PC-3 (cell line): ENCODE results near the gene ITGA3. TPM values are rescaled to one million over a fixed set of nuclear protein-coding genes. Genes with fewer than 3 reads are reported as not detected.

ENCODE experiments used
- ATAC-seq: fragments of 200-7000 bp; cut with Tn5 transposase; 2 replicates; pipeline ENCODE4 v1.9.1; 2020; ENCODE audit warnings: mild to moderate bottlenecking, moderate library complexity
- BruUV-seq: library from RNA; stranded (reverse); fragments of 400-500 nt; replicated peaks from 2 replicates; lab custom pipeline; 2021; lab: Mats Ljungman, UMichigan
- CTCF ChIA-PET: fragments of 300-600 bp; sonication (Branson Sonifier 250); formaldehyde crosslinking; loops from one replicate; lab custom pipeline; 2022; ENCODE audit warnings: antibody characterized with exemption; lab: Charles Lee
- POLR2A ChIA-PET: fragments of 300-600 bp; sonication (Branson Sonifier 250); formaldehyde crosslinking; loops from one replicate; lab custom pipeline; 2022; ENCODE audit warnings: antibody characterized with exemption; ENCODE audit not compliant: unreplicated experiment; lab: Charles Lee
- DNase-seq: peaks from one replicate; pipeline ENCODE4 v3.0.0-alpha.2; 2015
- H2AFZ ChIP-seq: fragments of 300-600 bp; sonication (generic); 2 replicates; pipeline ENCODE4 v1.6.0; 2016; ENCODE audit warnings: antibody characterized with exemption, low read length
- H3F3A ChIP-seq: fragments of 300-600 bp; sonication (generic); one replicate; pipeline ENCODE4 v1.6.0; 2017; ENCODE audit warnings: antibody characterized with exemption, low read length, control low read depth, mild to moderate bottlenecking; ENCODE audit not compliant: unreplicated experiment
- H3K27ac ChIP-seq: fragments of 300-600 bp; sonication (generic); 2 replicates; pipeline ENCODE4 v1.5.1; 2016; ENCODE audit warnings: mild to moderate bottlenecking, low read length
- H3K27me3 ChIP-seq: fragments of 300-600 bp; sonication (generic); 2 replicates; pipeline ENCODE4 v1.6.1; 2016; ENCODE audit warnings: low read length, mixed read lengths
- H3K36me3 ChIP-seq: fragments of 300-600 bp; sonication (generic); 2 replicates; pipeline ENCODE4 v1.6.1; 2016; ENCODE audit warnings: low read depth, mixed run types, low read length, mixed read lengths
- H3K4me1 ChIP-seq: fragments of 300-600 bp; sonication (generic); 2 replicates; pipeline ENCODE4 v1.5.1; 2016; ENCODE audit warnings: low read length; ENCODE audit not compliant: insufficient read depth
- H3K4me2 ChIP-seq: fragments of 300-600 bp; sonication (generic); 2 replicates; pipeline ENCODE4 v1.6.0; 2016; ENCODE audit warnings: low read length
- H3K4me3 ChIP-seq: fragments of 300-600 bp; sonication (generic); 2 replicates; pipeline ENCODE4 v1.5.1; 2016; ENCODE audit warnings: mild to moderate bottlenecking, low read length, mixed read lengths
- H3K79me2 ChIP-seq: fragments of 300-600 bp; sonication (generic); 2 replicates; pipeline ENCODE4 v1.6.1; 2017; ENCODE audit warnings: low read length, mixed read lengths
- H3K9ac ChIP-seq: fragments of 300-600 bp; sonication (generic); 2 replicates; pipeline ENCODE4 v1.6.0; 2016; ENCODE audit warnings: mild to moderate bottlenecking, low read length
- H3K9me2 ChIP-seq: fragments of 300-600 bp; sonication (generic); replicated peaks from 2 replicates; pipeline ENCODE4 v1.6.1; 2016; ENCODE audit warnings: mixed run types, low read length, mixed read lengths
- H3K9me3 ChIP-seq: fragments of 300-600 bp; sonication (generic); 2 replicates; pipeline ENCODE4 v1.6.1; 2016; ENCODE audit warnings: low read length, mixed read lengths
- H4K20me1 ChIP-seq: fragments of 300-600 bp; sonication (generic); 2 replicates; pipeline ENCODE4 v1.6.1; 2016; ENCODE audit warnings: low read length, mixed read lengths
- EZH2 ChIP-seq: fragments of 300-600 bp; sonication (generic); IDR thresholded peaks from one replicate; pipeline ENCODE4 v1.6.1; 2017; ENCODE audit warnings: antibody characterized with exemption, mild to moderate bottlenecking, low read length; ENCODE audit not compliant: unreplicated experiment
- EZH2phosphoT487 ChIP-seq: fragments of 300-600 bp; sonication (generic); IDR thresholded peaks from 2 replicates; pipeline ENCODE4 v1.6.1; 2018; ENCODE audit warnings: mild to moderate bottlenecking, antibody characterized with exemption, low read length, borderline replicate concordance
- intact Hi-C: fragments of 100-400 bp; cut with micrococcal nuclease; formaldehyde crosslinking; loops from 2 replicates; pipeline ENCODE4 v1.9.0; 2023
- total RNA-seq: library from RNA; depleted of rRNA; stranded (reverse); fragments of >200 nt; gene quantifications from 2 replicates; pipeline ENCODE4 v1.2.3, GENCODE V29; 2014
- TF ChIP-seq, protein P1 (sequence below): fragments of 300-600 bp; sonication (generic); conservative IDR thresholded peaks from 2 replicates; pipeline ENCODE4 v1.5.1; 2017; ENCODE audit warnings: antibody characterized with exemption, low read depth, mild to moderate bottlenecking, low read length

ITGA3 gene
- total RNA-seq, 1 experiment from 2014 or later, result 598 TPM

DNA sequence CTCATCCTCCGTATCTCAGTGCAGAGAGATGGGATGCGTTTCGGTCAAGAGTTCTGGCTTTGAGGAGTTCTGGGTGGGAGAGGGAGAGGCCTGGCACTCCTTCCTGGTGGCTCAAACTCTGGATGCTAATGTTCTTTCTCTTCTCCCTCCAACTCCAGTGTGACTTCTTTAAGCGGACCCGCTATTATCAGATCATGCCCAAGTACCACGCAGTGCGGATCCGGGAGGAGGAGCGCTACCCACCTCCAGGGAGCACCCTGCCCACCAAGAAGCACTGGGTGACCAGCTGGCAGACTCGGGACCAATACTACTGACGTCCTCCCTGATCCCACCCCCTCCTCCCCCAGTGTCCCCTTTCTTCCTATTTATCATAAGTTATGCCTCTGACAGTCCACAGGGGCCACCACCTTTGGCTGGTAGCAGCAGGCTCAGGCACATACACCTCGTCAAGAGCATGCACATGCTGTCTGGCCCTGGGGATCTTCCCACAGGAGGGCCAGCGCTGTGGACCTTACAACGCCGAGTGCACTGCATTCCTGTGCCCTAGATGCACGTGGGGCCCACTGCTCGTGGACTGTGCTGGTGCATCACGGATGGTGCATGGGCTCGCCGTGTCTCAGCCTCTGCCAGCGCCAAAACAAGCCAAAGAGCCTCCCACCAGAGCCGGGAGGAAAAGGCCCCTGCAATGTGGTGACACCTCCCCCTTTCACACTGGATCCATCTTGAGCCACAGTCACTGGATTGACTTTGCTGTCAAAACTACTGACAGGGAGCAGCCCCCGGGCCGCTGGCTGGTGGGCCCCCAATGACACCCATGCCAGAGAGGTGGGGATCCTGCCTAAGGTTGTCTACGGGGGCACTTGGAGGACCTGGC is 33.3 kb downstream of the ITGA3 start:
- Histone ChIP-seq H3K79me2 (no peaks in the 10 kb centered on the region), H3K4me2 (no peak overlapping the region), H3F3A (peaks cover 12% of the 10 kb centered on the region), H3K9me3 (no peaks in the 10 kb centered on the region), H3K4me1 (no peaks in the 10 kb centered on the region), H3K4me3 (no peak overlapping the region), H3K9me2 (no peaks in the 10 kb centered on the region), H3K36me3 (peaks cover 42% of the 10 kb centered on the region), H3K9ac (no peak overlapping the region), H3K27me3 (no peaks in the 10 kb centered on the region), H2AFZ (no peak overlapping the region), H3K27ac (no peak overlapping the region), H4K20me1 (0 out of 2 replicates have a peak, but pooled peaks cover 4% of the 10 kb centered on the region)
- TF ChIP-seq EZH2 (no peak), EZH2phosphoT487 (no peak)
- TF ChIP-seq, protein P1, sequence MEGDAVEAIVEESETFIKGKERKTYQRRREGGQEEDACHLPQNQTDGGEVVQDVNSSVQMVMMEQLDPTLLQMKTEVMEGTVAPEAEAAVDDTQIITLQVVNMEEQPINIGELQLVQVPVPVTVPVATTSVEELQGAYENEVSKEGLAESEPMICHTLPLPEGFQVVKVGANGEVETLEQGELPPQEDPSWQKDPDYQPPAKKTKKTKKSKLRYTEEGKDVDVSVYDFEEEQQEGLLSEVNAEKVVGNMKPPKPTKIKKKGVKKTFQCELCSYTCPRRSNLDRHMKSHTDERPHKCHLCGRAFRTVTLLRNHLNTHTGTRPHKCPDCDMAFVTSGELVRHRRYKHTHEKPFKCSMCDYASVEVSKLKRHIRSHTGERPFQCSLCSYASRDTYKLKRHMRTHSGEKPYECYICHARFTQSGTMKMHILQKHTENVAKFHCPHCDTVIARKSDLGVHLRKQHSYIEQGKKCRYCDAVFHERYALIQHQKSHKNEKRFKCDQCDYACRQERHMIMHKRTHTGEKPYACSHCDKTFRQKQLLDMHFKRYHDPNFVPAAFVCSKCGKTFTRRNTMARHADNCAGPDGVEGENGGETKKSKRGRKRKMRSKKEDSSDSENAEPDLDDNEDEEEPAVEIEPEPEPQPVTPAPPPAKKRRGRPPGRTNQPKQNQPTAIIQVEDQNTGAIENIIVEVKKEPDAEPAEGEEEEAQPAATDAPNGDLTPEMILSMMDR, result no peak
- intact Hi-C loops, result no loop called here
- no peak for ATAC-seq
- POLR2A ChIA-PET, result no interaction called here
- no TSS peak for BruUV-seq
- CTCF ChIA-PET, result no interaction called here
- no peak for DNase-seq

DNA sequence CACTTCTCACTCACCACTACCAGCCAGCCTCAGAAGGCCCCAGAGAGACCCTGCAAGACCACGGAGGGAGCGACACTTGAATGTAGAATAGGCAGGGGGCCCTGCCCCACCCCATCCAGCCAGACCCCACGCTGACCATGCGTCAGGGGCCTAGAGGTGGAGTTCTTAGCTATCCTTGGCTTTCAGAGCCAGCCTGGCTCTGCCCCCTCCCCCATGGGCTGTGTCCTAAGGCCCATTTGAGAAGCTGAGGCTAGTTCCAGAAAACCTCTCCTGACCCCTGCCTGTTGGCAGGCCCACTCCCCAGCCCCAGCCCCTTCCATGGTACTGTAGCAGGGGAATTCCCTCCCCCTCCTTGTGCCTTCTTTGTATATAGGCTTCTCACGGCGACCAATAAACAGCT is 34.2 kb downstream of the ITGA3 start:
- BruUV-seq, result TSS peak; percentile 44
- TF ChIP-seq, protein P1, result no peak
- TF ChIP-seq EZH2phosphoT487 (no peak), EZH2 (no peak)
- H3K4me3 ChIP-seq, result no peak overlapping the region
- no peak overlapping the region for H3K9ac ChIP-seq
- ChIA-PET POLR2A (no interaction called here), CTCF (interaction anchor here (0.5 kb wide), 1 partner anchor 31 kb away, joined by 4 read pairs; no protein-coding TSS in a partner anchor)
- H3K27ac ChIP-seq, result no peak overlapping the region
- H3K27me3 ChIP-seq, result no peaks in the 10 kb centered on the region
- ATAC-seq, result no peak
- no peaks in the 10 kb centered on the region for H3K9me3 ChIP-seq
- intact Hi-C loops, result no loop called here
- H3K36me3 ChIP-seq, result peaks cover 35% of the 10 kb centered on the region
- DNase-seq, result no peak
- no peaks in the 10 kb centered on the region for H3K79me2 ChIP-seq
- H3K9me2 ChIP-seq, result no peaks in the 10 kb centered on the region
- H3K4me2 ChIP-seq, result no peak overlapping the region
- H2AFZ ChIP-seq, result no peak overlapping the region
- peaks cover 15% of the 10 kb centered on the region for H3F3A ChIP-seq
- H3K4me1 ChIP-seq, result peaks cover 6% of the 10 kb centered on the region
- H4K20me1 ChIP-seq, result 0 out of 2 replicates have a peak, but pooled peaks cover 4% of the 10 kb centered on the region
